H1 (cell line): ENCODE measurements around the gene STKLD1. TPM values are rescaled to one million over a fixed set of nuclear protein-coding genes. Genes with fewer than 3 reads are reported as not detected.
"Not testable (repeated sequence)": the region's sequence is repeated elsewhere in the genome, so short reads cannot be mapped to it uniquely, and the experiment has no call there.

ENCODE experiments used
- CTCF ChIA-PET: fragments of 300-600 bp; sonication (Branson Sonifier 250); formaldehyde crosslinking; loops from one replicate; lab custom pipeline; 2021; ENCODE audit not compliant: partially characterized antibody; lab: Charles Lee
- POLR2A ChIA-PET: fragments of 300-600 bp; sonication (Branson Sonifier 250); formaldehyde crosslinking; loops from one replicate; lab custom pipeline; 2021; ENCODE audit warnings: inconsistent platforms; ENCODE audit not compliant: partially characterized antibody; lab: Charles Lee
- DNase-seq, 2 experiments: peaks; one replicate each; pipeline versions ENCODE4 v3.0.0 to v3.0.0-alpha.2; 2010 to 2022; ENCODE audit warnings: low spot score in 2 of 2, low read depth in 1 of 2, mixed read lengths in 1 of 2
- FAIRE-seq: peaks from 2 replicates; lab custom pipeline; 2011; peaks lifted over from hg19 to GRCh38; lab: Jason Lieb, UNC
- H2AFZ ChIP-seq: 2 replicates; pipeline ENCODE4 v1.8.1; 2012; ENCODE audit warnings: low read length, inconsistent platforms
- H2AK5ac ChIP-seq: 2 replicates; pipeline ENCODE4 v1.6.1; 2013; ENCODE audit warnings: low read depth, low read length
- H2BK120ac ChIP-seq: replicated peaks from 2 replicates; pipeline ENCODE3; 2013; ENCODE audit warnings: low read depth, low read length, inconsistent platforms
- H2BK12ac ChIP-seq: 2 replicates; pipeline ENCODE4 v1.6.1; 2013; ENCODE audit warnings: low read depth, low read length
- H2BK15ac ChIP-seq: 2 replicates; pipeline ENCODE4 v1.6.1; 2013; ENCODE audit warnings: low read length
- H2BK20ac ChIP-seq: 2 replicates; pipeline ENCODE4 v1.6.1; 2013; ENCODE audit warnings: low read length
- H2BK5ac ChIP-seq: 2 replicates; pipeline ENCODE4 v1.6.1; 2013; ENCODE audit warnings: low read depth, low read length
- H3K14ac ChIP-seq: 2 replicates; pipeline ENCODE4 v1.6.1; 2013; ENCODE audit warnings: inconsistent platforms; ENCODE audit not compliant: insufficient read length
- H3K18ac ChIP-seq: 2 replicates; pipeline ENCODE4 v1.6.1; 2013; ENCODE audit warnings: low read length; ENCODE audit errors: extremely low read depth
- H3K23ac ChIP-seq: 2 replicates; pipeline ENCODE4 v1.6.1; 2013; ENCODE audit warnings: inconsistent platforms; ENCODE audit not compliant: insufficient read length
- H3K23me2 ChIP-seq: 2 replicates; pipeline ENCODE4 v1.6.1; 2013; ENCODE audit warnings: low read depth, low read length
- H3K27ac ChIP-seq: 2 replicates; pipeline ENCODE4 v1.6.1; 2011; ENCODE audit warnings: low read depth, low read length, inconsistent platforms
- H3K27me3 ChIP-seq, 4 experiments: replicated peaks in 1 of 4; 1 replicate in 1 of 4; 2 replicates in 3 of 4; pipeline versions ENCODE4 v1.6.1 to v1.8.1; 2011 to 2013; ENCODE audit warnings: low read length in 3 of 4, mild to moderate bottlenecking in 3 of 4, inconsistent platforms in 2 of 4, mixed read lengths in 2 of 4, moderate library complexity in 1 of 4; ENCODE audit not compliant: control insufficient read depth in 3 of 4, insufficient read depth in 3 of 4; ENCODE audit errors: extremely low read depth in 1 of 4
- H3K36me3 ChIP-seq, 4 experiments: 2 replicates each; pipeline versions ENCODE4 v1.6.1 to v1.8.1; 2011 to 2013; ENCODE audit warnings: mild to moderate bottlenecking in 4 of 4, low read length in 3 of 4, moderate library complexity in 2 of 4, control low read depth in 1 of 4, inconsistent platforms in 1 of 4; ENCODE audit not compliant: insufficient read depth in 4 of 4, control insufficient read depth in 2 of 4
- H3K4ac ChIP-seq: replicated peaks from 2 replicates; pipeline ENCODE3; 2013; ENCODE audit warnings: low read length, low read depth, mixed read lengths, inconsistent platforms; ENCODE audit not compliant: insufficient read length
- H3K4me1 ChIP-seq, 4 experiments: replicated peaks in 1 of 4; 1 replicate in 1 of 4; 2 replicates in 3 of 4; pipeline versions ENCODE4 v1.6.1 to v1.8.1; 2011 to 2013; ENCODE audit warnings: low read length in 3 of 4, inconsistent platforms in 2 of 4, mixed read lengths in 1 of 4; ENCODE audit not compliant: insufficient read depth in 4 of 4, control insufficient read depth in 3 of 4
- H3K4me2 ChIP-seq, 2 experiments: 2 replicates each; pipeline versions ENCODE4 v1.6.1 to v1.8.1; 2011 to 2013; ENCODE audit warnings: low read depth in 2 of 2, low read length in 2 of 2, control low read depth in 1 of 2, inconsistent platforms in 1 of 2, mild to moderate bottlenecking in 1 of 2; ENCODE audit not compliant: insufficient read depth in 1 of 2
- H3K4me3 ChIP-seq, 4 experiments: fragments of 200-600, 300-600 bp in 1 of 4; sonication (generic), shearing (Covaris generic), sonication (Bioruptor Twin) in 1 of 4; 2 replicates each; pipeline versions ENCODE4 v1.5.1 to v1.8.1; 2011 to 2016; ENCODE audit warnings: low read length in 4 of 4, low read depth in 3 of 4, control low read depth in 2 of 4, inconsistent platforms in 2 of 4, mild to moderate bottlenecking in 2 of 4, mixed read lengths in 1 of 4, moderate library complexity in 1 of 4; ENCODE audit not compliant: insufficient read depth in 2 of 4; ENCODE audit errors: extremely low read depth in 1 of 4
- H3K56ac ChIP-seq: replicated peaks from 2 replicates; pipeline ENCODE3; 2013; ENCODE audit warnings: low read depth, mild to moderate bottlenecking, mixed read lengths, low read length, inconsistent platforms; ENCODE audit not compliant: insufficient read length
- H3K79me1 ChIP-seq: 2 replicates; pipeline ENCODE4 v1.6.1; 2013; ENCODE audit warnings: low read depth, low read length, control low read depth
- H3K79me2 ChIP-seq, 2 experiments: 2 replicates each; pipeline versions ENCODE4 v1.6.1 to v1.8.1; 2012 to 2013; ENCODE audit warnings: low read length in 2 of 2, mild to moderate bottlenecking in 2 of 2, inconsistent platforms in 1 of 2; ENCODE audit not compliant: insufficient read depth in 2 of 2, control insufficient read depth in 1 of 2
- H3K9ac ChIP-seq, 4 experiments: replicated peaks in 1 of 4; 1 replicate in 1 of 4; 2 replicates in 3 of 4; pipeline versions ENCODE4 v1.6.1 to v1.8.1; 2011 to 2013; ENCODE audit warnings: low read depth in 3 of 4, low read length in 3 of 4, control low read depth in 2 of 4, mild to moderate bottlenecking in 2 of 4, moderate library complexity in 2 of 4, inconsistent platforms in 1 of 4; ENCODE audit errors: extremely low read depth in 1 of 4
- H3K9me3 ChIP-seq, 2 experiments: 2 replicates each; pipeline versions ENCODE4 v1.6.1 to v1.8.1; 2012 to 2013; ENCODE audit warnings: mild to moderate bottlenecking in 2 of 2, moderate library complexity in 2 of 2, control low read depth in 1 of 2, inconsistent platforms in 1 of 2, low read depth in 1 of 2, low read length in 1 of 2, mixed read lengths in 1 of 2; ENCODE audit not compliant: insufficient read depth in 2 of 2
- H4K20me1 ChIP-seq, 2 experiments: replicated peaks in 1 of 2; 2 replicates each; pipeline versions ENCODE3 to v1.8.1; 2011 to 2013; ENCODE audit warnings: inconsistent platforms in 2 of 2, low read length in 2 of 2, mild to moderate bottlenecking in 1 of 2; ENCODE audit not compliant: insufficient read depth in 2 of 2, control insufficient read depth in 1 of 2
- H4K5ac ChIP-seq: 2 replicates; pipeline ENCODE4 v1.6.1; 2013; ENCODE audit warnings: low read length, low read depth, mixed read lengths, inconsistent platforms; ENCODE audit not compliant: insufficient read length
- H4K8ac ChIP-seq: 2 replicates; pipeline ENCODE4 v1.8.0; 2013; ENCODE audit warnings: mild to moderate bottlenecking, moderate library complexity, low read length, inconsistent platforms; ENCODE audit not compliant: insufficient read depth; ENCODE audit errors: extremely low read depth
- H4K91ac ChIP-seq: replicated peaks from 2 replicates; pipeline ENCODE3; 2013; ENCODE audit warnings: low read length, mixed read lengths, inconsistent platforms; ENCODE audit not compliant: insufficient read length
- KDM5A ChIP-seq: fragments of 200-600 bp; IDR thresholded peaks from 2 replicates; pipeline ENCODE4 v1.7.1; 2012; ENCODE audit warnings: mild to moderate bottlenecking, low read length, inconsistent platforms, mixed read lengths
- WGBS, 2 experiments: shearing (Covaris generic) in 1 of 2; methylation state at CpG; one replicate each; pipeline versions ENCODE4 v1.1.6 to v1.1.7; 2013 to 2015; ENCODE audit warnings: low lambda C conversion rate in 2 of 2, mixed read lengths in 2 of 2, inconsistent platforms in 1 of 2, low coverage in 1 of 2, missing lambda C conversion rate in 1 of 2; ENCODE audit not compliant: insufficient replicate concordance in 2 of 2, insufficient coverage in 1 of 2, insufficient read length in 1 of 2; ENCODE audit errors: extremely low coverage in 1 of 2, missing lambda C conversion rate in 1 of 2; 5-methylcytosine and 5-hydroxymethylcytosine counted together
- polyA plus RNA-seq, 7 experiments: library from polyadenylated mRNA; depleted of rRNA in 3 of 7; stranded (reverse) in 5 of 7; unstranded in 2 of 7; fragments of >200 nt in 5 of 7; fragments of 200-250 nt in 2 of 7; gene quantifications; 1 replicate in 5 of 7; 2 replicates in 1 of 7; 4 replicates in 1 of 7; pipeline versions ENCODE4 v1.2.1 to v1.2.3, GENCODE V29; 2011 to 2013; ENCODE audit warnings: missing spikeins in 2 of 7, mixed read lengths in 2 of 7
- total RNA-seq: library from RNA; stranded (reverse); fragmentation: NEBNext Ultra II Directional; extraction: Animal tissue kit (Norgen Biotek cat#: 25700); gene quantifications from 2 replicates; pipeline ENCODE4 v1.2.1, GENCODE V29; 2021

The STKLD1 gene
- total and polyA plus RNA-seq, 2 of the 8 experiments (the other 6 are each of a cell fraction or from before 2014, with no cell fraction given): 0.26 TPM; not detected in 1

- no peak for TF ChIP-seq KDM5A
These were observed at the start of gene STKLD1, which contains the start of gene SURF4 (continued) for GRCh38 chr9:133375724-133376654.

GRCh38 chr9:133327021-133327420 is 49.1 kb upstream of the STKLD1 start:
- H3K18ac ChIP-seq, H3K4me1 ChIP-seq, H4K91ac ChIP-seq, H3K4me2 ChIP-seq, H3K4ac ChIP-seq, H2BK12ac ChIP-seq, H2BK20ac ChIP-seq, H3K4me3 ChIP-seq, H4K20me1 ChIP-seq, H4K8ac ChIP-seq, H2BK120ac ChIP-seq, H2BK5ac ChIP-seq, H3K79me1 ChIP-seq, H3K56ac ChIP-seq, H2BK15ac ChIP-seq, H3K9ac ChIP-seq, H3K23me2 ChIP-seq, DNase-seq, POLR2A ChIA-PET, H3K27me3 ChIP-seq, H2AFZ ChIP-seq, FAIRE-seq, H3K23ac ChIP-seq, H3K79me2 ChIP-seq, H2AK5ac ChIP-seq, H4K5ac ChIP-seq, H3K14ac ChIP-seq, H3K27ac ChIP-seq: not testable (repeated sequence)
- Histone ChIP-seq H3K9me3 (peaks cover 10 to 16% of the 10 kb centered on the region in 2 experiments), H3K36me3 (peaks cover 4 to 18% (median 14%) of the 10 kb centered on the region in 4 experiments)
- 86% methylated on average over 6 of the region's 6 CpGs; no CpG with 5 or more reads in 1 of the 2 experiments for WGBS, 2 experiments
- CTCF ChIA-PET: interaction anchor here (1.3 to 4.2 kb wide), 3 partner anchors 88 to 141 kb away, joined by 5 to 25 read pairs (median 6); no protein-coding TSS in a partner anchor
